HCT116 (cell line): ENCODE measurements around the gene HMX3.

Source experiments
- CTCF ChIP-seq, 3 experiments: fragments of 200-600 bp in 1 of 3; sonication (generic) in 1 of 3; IDR thresholded peaks in 2 of 3; conservative IDR thresholded peaks in 1 of 3; 2 replicates each; pipeline ENCODE4 v1.5.1; 2012 to 2017; ENCODE audit warnings: low read depth in 2 of 3, low read length in 2 of 3, antibody characterized with exemption in 1 of 3, borderline replicate concordance in 1 of 3, control low read depth in 1 of 3, mild to moderate bottlenecking in 1 of 3, mixed read lengths in 1 of 3, mixed run types in 1 of 3, moderate library complexity in 1 of 3; ENCODE audit not compliant: insufficient read depth in 1 of 3
- ELF1 ChIP-seq: IDR thresholded peaks from 2 replicates; pipeline ENCODE4 v1.6.1; 2012; ENCODE audit warnings: low read depth, borderline replicate concordance
- EZH2 ChIP-seq: fragments of 200-600 bp; sonication (generic); IDR thresholded peaks from 2 replicates; pipeline ENCODE4 v1.6.1; 2017; ENCODE audit warnings: antibody characterized with exemption, mixed run types
- POLR2A ChIP-seq: IDR thresholded peaks from 2 replicates; pipeline ENCODE4 v1.7.0; 2011; ENCODE audit warnings: borderline replicate concordance; ENCODE audit not compliant: insufficient read depth, insufficient read length; ENCODE audit errors: extremely low read depth

- TF ChIP-seq ELF1 (no peak), EZH2 (no peak), CTCF (IDR thresholded peaks at IDR 0.05 in 2 of 3, conservative IDR thresholded peaks at IDR 0.05 in 1 of 3; ENCODE audit: borderline replicate concordance in 1 of 3, insufficient read depth in 1 of 3, low read depth in 2 of 3, low read length in 2 of 3) (no peak), POLR2A (no peak)
These were observed 12.1 kb downstream of the HMX3 start, which contains the start of gene HMX2 for GRCh38 chr10:123147635-123148413.
